ENCODE data around the gene HAAO.
"Not testable (repeated sequence)": the region's sequence is repeated elsewhere in the genome, so short reads cannot be mapped to it uniquely, and the experiment has no call there.

Gene HAAO

DNA sequence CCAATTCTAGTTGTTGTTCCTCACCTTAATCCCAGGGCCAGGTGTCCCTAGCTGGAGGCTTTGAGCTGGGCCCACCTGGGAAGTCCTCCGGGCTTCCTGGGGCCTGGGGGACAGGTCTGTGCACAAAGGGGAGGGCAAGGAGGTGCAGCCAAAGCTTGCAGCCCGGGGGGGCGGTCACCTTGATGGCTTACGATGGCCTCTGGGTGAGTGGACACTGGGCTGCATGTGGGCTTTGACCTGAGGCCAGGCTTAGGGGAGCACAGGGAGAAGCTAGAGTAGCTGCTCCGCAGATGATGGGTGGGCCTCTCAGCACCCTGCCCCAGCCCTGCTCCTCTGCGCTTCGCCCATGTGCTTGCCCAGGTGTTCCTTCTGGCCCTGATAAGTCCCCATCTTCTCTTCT, 41.8 kb upstream of the HAAO start:
- ChIA-PET CTCF (interaction anchor here (0.7 to 1.0 kb wide), 2 partner anchors 32 to 722 kb away, joined by 3 read pairs; no protein-coding TSS in a partner anchor), POLR2A (ENCODE audit: low non-redundant PET) (no interaction called here)
- H3K27ac ChIP-seq, result no peak overlapping the region
- no peak for DNase-seq (ENCODE audit: low spot score)
- TF ChIP-seq, protein P1, sequence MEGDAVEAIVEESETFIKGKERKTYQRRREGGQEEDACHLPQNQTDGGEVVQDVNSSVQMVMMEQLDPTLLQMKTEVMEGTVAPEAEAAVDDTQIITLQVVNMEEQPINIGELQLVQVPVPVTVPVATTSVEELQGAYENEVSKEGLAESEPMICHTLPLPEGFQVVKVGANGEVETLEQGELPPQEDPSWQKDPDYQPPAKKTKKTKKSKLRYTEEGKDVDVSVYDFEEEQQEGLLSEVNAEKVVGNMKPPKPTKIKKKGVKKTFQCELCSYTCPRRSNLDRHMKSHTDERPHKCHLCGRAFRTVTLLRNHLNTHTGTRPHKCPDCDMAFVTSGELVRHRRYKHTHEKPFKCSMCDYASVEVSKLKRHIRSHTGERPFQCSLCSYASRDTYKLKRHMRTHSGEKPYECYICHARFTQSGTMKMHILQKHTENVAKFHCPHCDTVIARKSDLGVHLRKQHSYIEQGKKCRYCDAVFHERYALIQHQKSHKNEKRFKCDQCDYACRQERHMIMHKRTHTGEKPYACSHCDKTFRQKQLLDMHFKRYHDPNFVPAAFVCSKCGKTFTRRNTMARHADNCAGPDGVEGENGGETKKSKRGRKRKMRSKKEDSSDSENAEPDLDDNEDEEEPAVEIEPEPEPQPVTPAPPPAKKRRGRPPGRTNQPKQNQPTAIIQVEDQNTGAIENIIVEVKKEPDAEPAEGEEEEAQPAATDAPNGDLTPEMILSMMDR (conservative IDR thresholded peaks at IDR 0.05; ENCODE audit: low read depth), result no peak

DNA sequence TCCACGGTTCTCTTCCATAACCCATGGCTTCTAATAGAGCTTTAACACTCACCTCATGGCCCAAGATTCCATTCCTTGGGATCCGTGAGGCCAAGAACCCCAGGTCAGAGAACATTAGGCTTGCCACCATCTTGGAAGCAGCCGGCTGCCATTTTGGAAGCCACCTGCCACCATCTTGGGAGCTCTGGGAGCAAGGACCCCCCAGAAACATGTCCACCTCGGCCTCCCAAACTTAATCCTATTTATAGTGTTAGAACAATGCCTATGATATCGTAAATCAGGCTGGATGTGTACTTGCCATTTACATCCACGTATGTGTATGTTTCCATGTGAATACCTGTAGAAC, 39.9 kb upstream of the HAAO start:
- CTCF ChIA-PET, result interaction anchor here (0.7 kb wide), 1 partner anchor 396 kb away, joined by 3 read pairs; no protein-coding TSS in a partner anchor
- TF ChIP-seq, protein P1 (conservative IDR thresholded peaks at IDR 0.05; ENCODE audit: low read depth), result no peak
- no peak for DNase-seq (ENCODE audit: low spot score)
- no peak overlapping the region for H3K27ac ChIP-seq
- POLR2A ChIA-PET (ENCODE audit: low non-redundant PET), result interaction anchor here (0.6 kb wide), 1 partner anchor 218 kb away, joined by 4 read pairs; no protein-coding TSS in a partner anchor

GRCh38 chr2:42831575-42832288, 39.3 kb upstream of the HAAO start:
- CTCF ChIA-PET, result interaction anchor here (0.7 kb wide), 1 partner anchor 396 kb away, joined by 3 read pairs; no protein-coding TSS in a partner anchor
- POLR2A ChIA-PET (ENCODE audit: low non-redundant PET), result interaction anchor here (0.6 kb wide), 1 partner anchor 218 kb away, joined by 4 read pairs; no protein-coding TSS in a partner anchor
- not testable (repeated sequence) for H3K27ac ChIP-seq; DNase-seq (ENCODE audit: low spot score)

GRCh38 chr2:42830922-42831574, 38.7 kb upstream of the HAAO start:
- DNase-seq (ENCODE audit: low spot score), result no peak
- ChIA-PET CTCF (interaction anchor here (0.6 to 1.1 kb wide), 2 partner anchors 398 to 675 kb away, joined by 3 read pairs; no protein-coding TSS in a partner anchor), POLR2A (ENCODE audit: low non-redundant PET) (no interaction called here)
- H3K27ac ChIP-seq, result no peak overlapping the region
- TF ChIP-seq, protein P1 (conservative IDR thresholded peaks at IDR 0.05; ENCODE audit: low read depth), result no peak

DNA sequence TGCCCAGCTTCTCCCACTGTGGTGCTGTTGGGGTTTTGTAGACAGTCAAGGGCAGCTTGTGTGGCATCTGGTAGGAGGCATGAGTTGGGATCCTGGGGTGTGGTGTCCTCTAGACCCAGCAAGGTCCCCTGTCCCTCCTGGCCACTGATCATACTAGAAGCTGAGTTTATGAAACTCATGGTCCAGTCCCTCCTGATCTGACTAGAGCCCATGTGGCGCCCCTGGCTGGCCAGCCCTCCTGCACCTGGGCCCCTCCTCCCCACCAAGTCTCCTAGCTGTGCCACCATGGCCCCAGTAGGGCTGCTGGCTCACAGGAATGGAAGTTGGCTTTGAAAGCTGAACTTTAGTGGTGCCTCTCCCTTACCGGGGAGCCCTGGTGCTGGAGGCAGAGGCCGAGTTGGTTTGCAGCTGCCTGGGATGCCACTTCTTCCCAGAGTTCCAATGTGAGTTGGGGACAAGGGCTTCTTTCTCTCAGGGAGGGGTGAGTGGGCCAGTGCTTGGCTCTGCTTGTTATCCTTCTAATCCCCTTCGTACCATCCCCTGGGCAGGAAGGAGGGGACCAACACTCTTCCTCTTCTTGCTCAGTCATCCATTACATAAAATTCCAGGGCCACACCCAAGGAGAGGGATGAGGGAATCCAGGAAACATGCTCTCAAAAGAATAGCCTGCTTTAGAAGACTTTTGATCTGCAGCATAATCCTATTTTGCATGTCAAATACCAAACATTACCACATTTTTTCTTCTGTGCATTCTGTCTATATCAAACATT, 37.5 kb upstream of the HAAO start:
- TF ChIP-seq, protein P1 (conservative IDR thresholded peaks at IDR 0.05; ENCODE audit: low read depth), result no peak
- peak overlapping the region; percentile 72 for H3K27ac ChIP-seq
- POLR2A ChIA-PET (ENCODE audit: low non-redundant PET), result no interaction called here
- CTCF ChIA-PET, result interaction anchor here (0.5 to 1.7 kb wide), 5 partner anchors 8 to 711 kb away, joined by 3 to 5 read pairs (median 3); no protein-coding TSS in a partner anchor
- no peak for DNase-seq (ENCODE audit: low spot score)

- peak; percentile 88 for DNase-seq (ENCODE audit: low spot score)
- TF ChIP-seq, protein P1 (conservative IDR thresholded peaks at IDR 0.05; ENCODE audit: low read depth), result peak; percentile 90
- H3K27ac ChIP-seq, result peak overlapping the region; percentile 72
- CTCF ChIA-PET, result interaction anchor here (0.7 to 1.7 kb wide), 20 partner anchors 9 to 741 kb away, joined by 3 to 15 read pairs (median 4); no protein-coding TSS in a partner anchor
- POLR2A ChIA-PET (ENCODE audit: low non-redundant PET), result no interaction called here
These were observed 36.4 kb upstream of the HAAO start for GRCh38 chr2:42828487-42829425.

Measured in RWPE1 (cell line).